Measurements from ENCODE around the gene SLC29A1. TPM values are rescaled to one million over a fixed set of nuclear protein-coding genes. Genes with fewer than 3 reads are reported as not detected.
"Not testable (repeated sequence)": the region's sequence is repeated elsewhere in the genome, so short reads cannot be mapped to it uniquely, and the experiment has no call there.

Gene SLC29A1
- total RNA-seq, 1 donor from 2014 or later = 59.8 TPM

GRCh38 chr6:44190715-44191114 is 32.7 kb upstream of the SLC29A1 start:
- intact Hi-C loops (cut with DNase I) = no loop called here
- no peaks in the 10 kb centered on the region for H3K9me3 ChIP-seq
- peaks cover 3% of the 10 kb centered on the region for H3K4me1 ChIP-seq
- TF ChIP-seq, protein P1, sequence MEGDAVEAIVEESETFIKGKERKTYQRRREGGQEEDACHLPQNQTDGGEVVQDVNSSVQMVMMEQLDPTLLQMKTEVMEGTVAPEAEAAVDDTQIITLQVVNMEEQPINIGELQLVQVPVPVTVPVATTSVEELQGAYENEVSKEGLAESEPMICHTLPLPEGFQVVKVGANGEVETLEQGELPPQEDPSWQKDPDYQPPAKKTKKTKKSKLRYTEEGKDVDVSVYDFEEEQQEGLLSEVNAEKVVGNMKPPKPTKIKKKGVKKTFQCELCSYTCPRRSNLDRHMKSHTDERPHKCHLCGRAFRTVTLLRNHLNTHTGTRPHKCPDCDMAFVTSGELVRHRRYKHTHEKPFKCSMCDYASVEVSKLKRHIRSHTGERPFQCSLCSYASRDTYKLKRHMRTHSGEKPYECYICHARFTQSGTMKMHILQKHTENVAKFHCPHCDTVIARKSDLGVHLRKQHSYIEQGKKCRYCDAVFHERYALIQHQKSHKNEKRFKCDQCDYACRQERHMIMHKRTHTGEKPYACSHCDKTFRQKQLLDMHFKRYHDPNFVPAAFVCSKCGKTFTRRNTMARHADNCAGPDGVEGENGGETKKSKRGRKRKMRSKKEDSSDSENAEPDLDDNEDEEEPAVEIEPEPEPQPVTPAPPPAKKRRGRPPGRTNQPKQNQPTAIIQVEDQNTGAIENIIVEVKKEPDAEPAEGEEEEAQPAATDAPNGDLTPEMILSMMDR (IDR thresholded peaks at IDR 0.05) = no peak
- no peak overlapping the region for H3K27ac ChIP-seq
- no peaks in the 10 kb centered on the region for H3K36me3 ChIP-seq
- H3K4me3 ChIP-seq = no peak overlapping the region
- DNase-seq (no peak), ATAC-seq (no peak)
- no peaks in the 10 kb centered on the region for H3K27me3 ChIP-seq

- intact Hi-C loops (cut with DNase I) = no loop called here
- H3K4me1 ChIP-seq = no peaks in the 10 kb centered on the region
- ATAC-seq (peak; percentile 84), DNase-seq (no peak)
- TF ChIP-seq, protein P1 (IDR thresholded peaks at IDR 0.05) = no peak
- no peak overlapping the region for H3K27ac ChIP-seq
- H3K4me3 ChIP-seq = peak overlapping the region; percentile 23
- H3K9me3 ChIP-seq = no peaks in the 10 kb centered on the region
- H3K27me3 ChIP-seq = no peaks in the 10 kb centered on the region
- no peaks in the 10 kb centered on the region for H3K36me3 ChIP-seq
These were observed 30.9 kb upstream of the SLC29A1 start for GRCh38 chr6:44192428-44193041.

- no peak overlapping the region for H3K4me3 ChIP-seq
- TF ChIP-seq, protein P1 (IDR thresholded peaks at IDR 0.05) = no peak
- H3K27ac ChIP-seq = no peak overlapping the region
- intact Hi-C loops (cut with DNase I) = no loop called here
- no peaks in the 10 kb centered on the region for H3K9me3 ChIP-seq
- DNase-seq = no peak
- no peaks in the 10 kb centered on the region for H3K36me3 ChIP-seq
- H3K27me3 ChIP-seq = no peaks in the 10 kb centered on the region
- ATAC-seq = no peak
- no peaks in the 10 kb centered on the region for H3K4me1 ChIP-seq
These were observed 30.0 kb upstream of the SLC29A1 start for GRCh38 chr6:44193307-44193910.

- no peaks in the 10 kb centered on the region for H3K9me3 ChIP-seq
- DNase-seq (no peak), ATAC-seq (no peak)
- no peak overlapping the region for H3K4me3 ChIP-seq
- intact Hi-C loops (cut with DNase I) = no loop called here
- H3K27me3 ChIP-seq = no peaks in the 10 kb centered on the region
- TF ChIP-seq, protein P1 (IDR thresholded peaks at IDR 0.05) = no peak
- no peaks in the 10 kb centered on the region for H3K36me3 ChIP-seq
- no peaks in the 10 kb centered on the region for H3K4me1 ChIP-seq
- no peak overlapping the region for H3K27ac ChIP-seq
These were observed 29.1 kb upstream of the SLC29A1 start for GRCh38 chr6:44194326-44194725.

DNA sequence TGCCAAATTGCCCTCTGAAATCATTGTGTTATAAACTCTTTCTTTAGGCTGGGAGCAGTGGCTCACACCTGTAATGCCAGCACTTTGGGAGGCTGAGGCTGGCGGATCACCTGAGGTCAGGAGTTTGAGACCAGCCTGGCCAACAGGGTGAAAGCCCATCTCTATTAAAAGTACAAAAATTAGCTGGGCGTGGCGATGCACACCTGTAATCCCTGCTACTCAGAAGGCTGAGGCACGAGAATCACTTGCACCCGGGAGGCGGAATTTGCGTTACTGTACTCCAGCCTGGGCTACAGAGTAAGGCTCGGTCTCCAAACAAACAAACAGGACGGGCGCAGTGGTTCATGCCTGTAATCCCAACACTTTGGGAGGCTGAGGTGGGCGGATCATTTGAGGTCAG is 27.0 kb upstream of the SLC29A1 start:
- intact Hi-C loops (cut with DNase I); H3K27ac ChIP-seq; H3K4me1 ChIP-seq; H3K9me3 ChIP-seq; H3K27me3 ChIP-seq; H3K4me3 ChIP-seq; H3K36me3 ChIP-seq; ATAC-seq; DNase-seq: not testable (repeated sequence)

DNA sequence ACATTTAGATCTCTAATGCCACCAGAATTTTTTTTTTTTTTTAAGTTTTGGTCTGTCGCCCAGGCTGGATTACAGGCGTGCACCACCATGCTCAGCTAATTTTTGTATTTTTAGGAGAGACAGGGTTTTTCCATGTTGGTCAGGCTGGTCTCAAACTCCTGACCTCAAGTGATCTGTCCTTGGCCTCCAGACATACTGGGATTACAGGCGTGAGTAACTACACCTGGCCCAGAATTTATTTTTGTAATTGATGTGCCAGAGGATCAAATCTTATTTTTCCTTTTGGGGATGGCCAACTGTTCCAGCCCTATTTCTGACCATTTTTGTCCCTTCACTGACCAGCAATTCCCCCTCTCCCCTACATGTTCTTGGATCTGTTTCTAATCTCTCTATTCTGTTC is 24.7 kb upstream of the SLC29A1 start:
- TF ChIP-seq, protein P1 (IDR thresholded peaks at IDR 0.05) = no peak

More for the DNA sequence above, 24.7 kb upstream of the SLC29A1 start:
- intact Hi-C loops (cut with DNase I) = no loop called here
- DNase-seq (no peak), ATAC-seq (no peak)
- Histone ChIP-seq H3K9me3 (no peaks in the 10 kb centered on the region), H3K27me3 (no peaks in the 10 kb centered on the region), H3K4me1 (no peaks in the 10 kb centered on the region), H3K4me3 (no peak overlapping the region), H3K27ac (no peak overlapping the region), H3K36me3 (no peaks in the 10 kb centered on the region)
